ENCODE data around the gene SCG3.
"Not testable (repeated sequence)": the region's sequence is repeated elsewhere in the genome, so short reads cannot be mapped to it uniquely, and the experiment has no call there.

Gene SCG3

DNA sequence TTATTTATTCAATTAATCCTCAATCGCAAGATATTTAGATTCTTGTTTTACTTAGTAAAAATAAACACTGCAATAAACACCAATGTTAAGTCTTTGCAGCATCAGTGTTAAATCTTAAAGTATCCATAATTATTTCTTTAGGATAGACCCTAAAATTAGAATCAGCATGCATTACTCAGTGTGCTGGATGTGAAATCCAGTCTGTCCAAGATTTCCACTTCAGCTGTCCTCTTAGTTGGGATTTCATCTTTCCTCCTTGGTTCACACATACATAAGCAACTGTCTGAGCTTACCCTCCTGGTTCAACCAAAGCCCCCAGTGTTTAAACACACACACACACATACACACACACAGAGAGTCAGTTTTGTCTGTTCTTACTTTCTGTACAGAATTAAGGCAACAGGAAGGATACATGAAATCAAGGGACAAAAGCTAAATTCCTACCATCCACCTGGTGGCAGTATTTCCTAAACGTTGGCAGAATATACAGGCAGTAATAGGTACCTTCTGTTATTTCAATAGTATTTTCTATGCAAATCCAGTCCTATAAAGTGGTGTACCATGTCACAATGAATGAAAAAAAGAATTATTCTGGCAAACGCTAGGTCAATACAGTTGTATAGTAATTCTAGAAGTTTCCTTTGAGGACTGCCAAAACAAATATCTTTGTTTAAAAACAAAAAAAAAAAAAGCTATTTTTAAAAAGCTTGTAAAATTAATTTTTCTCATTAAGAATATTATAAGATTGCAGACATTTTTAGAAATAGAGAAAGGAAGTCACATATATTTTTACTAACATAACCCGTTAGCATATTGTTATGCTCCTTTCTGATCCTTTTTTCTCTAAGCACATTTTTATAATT, 31.4 kb upstream of the SCG3 start:
- DNase-seq (ENCODE audit: low spot score): peak; percentile 71
- TF ChIP-seq, protein P1, sequence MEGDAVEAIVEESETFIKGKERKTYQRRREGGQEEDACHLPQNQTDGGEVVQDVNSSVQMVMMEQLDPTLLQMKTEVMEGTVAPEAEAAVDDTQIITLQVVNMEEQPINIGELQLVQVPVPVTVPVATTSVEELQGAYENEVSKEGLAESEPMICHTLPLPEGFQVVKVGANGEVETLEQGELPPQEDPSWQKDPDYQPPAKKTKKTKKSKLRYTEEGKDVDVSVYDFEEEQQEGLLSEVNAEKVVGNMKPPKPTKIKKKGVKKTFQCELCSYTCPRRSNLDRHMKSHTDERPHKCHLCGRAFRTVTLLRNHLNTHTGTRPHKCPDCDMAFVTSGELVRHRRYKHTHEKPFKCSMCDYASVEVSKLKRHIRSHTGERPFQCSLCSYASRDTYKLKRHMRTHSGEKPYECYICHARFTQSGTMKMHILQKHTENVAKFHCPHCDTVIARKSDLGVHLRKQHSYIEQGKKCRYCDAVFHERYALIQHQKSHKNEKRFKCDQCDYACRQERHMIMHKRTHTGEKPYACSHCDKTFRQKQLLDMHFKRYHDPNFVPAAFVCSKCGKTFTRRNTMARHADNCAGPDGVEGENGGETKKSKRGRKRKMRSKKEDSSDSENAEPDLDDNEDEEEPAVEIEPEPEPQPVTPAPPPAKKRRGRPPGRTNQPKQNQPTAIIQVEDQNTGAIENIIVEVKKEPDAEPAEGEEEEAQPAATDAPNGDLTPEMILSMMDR (IDR thresholded peaks at IDR 0.05; ENCODE audit: extremely low read depth, insufficient read depth, missing control alignments): peak; percentile 72
- in situ Hi-C loops (cut with MboI; ENCODE audit: low pct_unique_long_range_greater_than_20kb, low sequenced_read_pairs, unreplicated experiment): loop anchor here (5.0 kb wide), 1 partner anchor 132 kb away; no protein-coding TSS in a partner anchor

DNA sequence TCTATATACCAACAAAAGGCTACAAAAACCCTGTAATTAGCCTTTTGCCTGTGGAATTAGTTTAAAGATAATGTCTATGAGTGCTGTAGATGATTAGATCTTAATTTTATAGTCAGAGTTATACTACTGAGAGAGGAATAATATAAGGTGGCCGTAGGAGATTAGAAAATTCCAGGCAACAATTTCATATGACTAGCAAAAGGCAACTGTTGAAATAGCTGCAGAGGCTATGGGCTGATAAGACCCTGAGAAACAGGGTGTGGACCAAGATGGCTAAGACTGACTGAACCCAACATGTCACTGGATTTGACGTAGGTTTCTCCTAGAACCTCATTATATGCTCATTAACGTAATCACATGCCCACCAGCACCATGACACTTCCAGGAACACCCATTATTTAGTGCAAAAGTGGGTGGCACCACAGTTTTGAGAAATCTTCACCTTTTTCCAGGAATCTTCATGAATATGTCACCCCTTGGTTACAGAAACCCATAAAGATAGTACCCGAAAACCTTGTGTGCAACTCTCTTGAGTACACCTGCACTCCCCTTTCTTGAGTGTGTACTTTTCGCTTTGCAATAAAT, 29.1 kb upstream of the SCG3 start:
- in situ Hi-C loops (cut with MboI; ENCODE audit: low pct_unique_long_range_greater_than_20kb, low sequenced_read_pairs, unreplicated experiment): no loop called here
- TF ChIP-seq, protein P1 (IDR thresholded peaks at IDR 0.05; ENCODE audit: extremely low read depth, insufficient read depth, missing control alignments): no peak
- no peak for DNase-seq (ENCODE audit: low spot score)

DNA sequence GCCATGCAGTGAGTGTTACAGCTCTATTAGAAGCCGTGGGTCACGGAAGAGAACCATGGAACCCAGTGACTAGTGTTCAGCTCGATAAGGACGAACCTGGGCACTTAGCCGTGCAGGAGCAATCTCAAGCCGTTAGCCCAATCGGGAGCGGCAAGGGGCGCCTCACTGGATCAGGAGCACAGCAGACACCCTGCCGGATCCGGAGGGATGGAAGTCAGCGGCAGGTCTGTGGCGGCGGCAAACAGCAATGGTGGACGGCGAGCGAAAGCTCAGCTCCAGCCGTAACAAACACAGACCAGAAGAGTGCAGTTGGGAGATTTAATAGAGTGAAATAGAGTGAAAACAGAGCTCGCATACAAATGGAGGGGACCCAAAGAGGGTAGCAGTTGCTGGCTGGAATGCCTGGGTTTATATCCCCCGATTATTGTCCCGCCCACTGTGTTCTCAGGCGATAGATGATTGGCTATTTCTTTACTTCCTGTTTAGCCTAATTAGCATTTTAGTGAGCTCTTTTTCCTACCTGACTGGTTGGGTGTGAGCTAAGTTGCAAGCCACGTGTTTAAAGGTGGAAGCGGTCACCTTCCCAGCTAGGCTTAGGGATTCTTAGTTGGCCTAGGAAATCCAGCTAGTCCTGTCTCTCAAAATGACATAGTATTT, 25.8 kb upstream of the SCG3 start:
- in situ Hi-C loops (cut with MboI; ENCODE audit: low pct_unique_long_range_greater_than_20kb, low sequenced_read_pairs, unreplicated experiment): not testable (repeated sequence)

DNA sequence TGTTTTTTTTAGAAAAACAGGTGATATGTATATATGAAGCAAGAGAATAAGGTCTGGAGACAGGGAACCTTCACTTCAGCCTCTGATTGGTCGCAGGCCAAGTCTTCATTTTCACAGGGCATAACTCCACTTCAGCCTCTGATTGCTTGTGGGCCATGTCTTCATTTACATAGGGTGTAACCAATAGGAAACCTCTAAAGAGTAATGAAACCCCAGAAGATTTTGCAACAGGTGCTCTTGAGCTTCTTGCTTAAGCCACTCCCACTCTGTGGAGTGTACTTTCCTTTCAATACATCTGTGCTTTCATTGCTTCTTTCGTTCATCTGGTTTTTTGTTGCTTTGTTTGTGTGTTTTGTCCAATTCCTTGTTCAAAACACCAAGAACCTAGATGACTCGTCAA, 22.6 kb upstream of the SCG3 start:
- TF ChIP-seq, protein P1 (IDR thresholded peaks at IDR 0.05; ENCODE audit: extremely low read depth, insufficient read depth, missing control alignments): no peak
- no peak for DNase-seq (ENCODE audit: low spot score)
- in situ Hi-C loops (cut with MboI; ENCODE audit: low pct_unique_long_range_greater_than_20kb, low sequenced_read_pairs, unreplicated experiment): no loop called here

More for the DNA sequence above, 25.8 kb upstream of the SCG3 start:
- not testable (repeated sequence) for DNase-seq (ENCODE audit: low spot score)

DNA sequence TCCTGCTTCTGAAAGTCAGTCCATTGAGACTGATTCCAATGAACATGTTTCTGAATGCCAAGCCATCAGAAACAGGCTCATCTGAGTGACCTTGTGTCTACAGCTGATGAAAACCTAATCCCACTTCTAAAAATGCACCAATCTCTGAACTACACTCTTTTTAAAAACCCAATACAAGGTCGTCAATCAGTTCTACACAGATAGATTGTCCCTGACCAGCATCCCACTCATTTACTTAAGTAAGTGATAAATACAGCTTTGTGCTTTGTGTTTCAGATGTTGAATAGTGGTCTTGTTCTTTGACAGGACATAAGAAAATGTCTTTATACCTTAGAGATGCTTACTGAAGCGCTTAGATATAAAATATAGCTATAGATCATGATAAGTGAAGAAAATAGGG, 20.2 kb upstream of the SCG3 start:
- TF ChIP-seq, protein P1 (IDR thresholded peaks at IDR 0.05; ENCODE audit: extremely low read depth, insufficient read depth, missing control alignments): no peak
- in situ Hi-C loops (cut with MboI; ENCODE audit: low pct_unique_long_range_greater_than_20kb, low sequenced_read_pairs, unreplicated experiment): no loop called here
- DNase-seq (ENCODE audit: low spot score): no peak

DNA sequence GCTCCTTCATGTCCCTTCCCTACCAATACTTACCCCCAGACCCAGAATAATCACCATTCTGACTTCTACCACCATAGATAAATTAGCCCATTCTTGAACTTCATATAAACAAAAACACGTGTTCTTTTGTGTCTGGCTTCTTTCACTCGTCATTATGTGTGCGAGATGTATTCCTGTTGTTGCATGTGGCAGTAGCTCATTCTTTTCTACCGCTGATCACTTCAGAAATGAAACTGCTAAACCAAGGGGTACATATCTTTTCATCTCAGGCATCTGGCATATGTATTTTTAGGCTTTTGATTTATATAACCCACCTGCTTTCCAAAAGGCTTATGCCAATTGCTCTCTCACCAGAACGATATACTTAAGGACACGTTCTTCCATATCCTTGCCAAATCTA, 13.8 kb upstream of the SCG3 start:
- DNase-seq (ENCODE audit: low spot score): no peak
- TF ChIP-seq, protein P1 (IDR thresholded peaks at IDR 0.05; ENCODE audit: extremely low read depth, insufficient read depth, missing control alignments): no peak
- in situ Hi-C loops (cut with MboI; ENCODE audit: low pct_unique_long_range_greater_than_20kb, low sequenced_read_pairs, unreplicated experiment): no loop called here

DNA sequence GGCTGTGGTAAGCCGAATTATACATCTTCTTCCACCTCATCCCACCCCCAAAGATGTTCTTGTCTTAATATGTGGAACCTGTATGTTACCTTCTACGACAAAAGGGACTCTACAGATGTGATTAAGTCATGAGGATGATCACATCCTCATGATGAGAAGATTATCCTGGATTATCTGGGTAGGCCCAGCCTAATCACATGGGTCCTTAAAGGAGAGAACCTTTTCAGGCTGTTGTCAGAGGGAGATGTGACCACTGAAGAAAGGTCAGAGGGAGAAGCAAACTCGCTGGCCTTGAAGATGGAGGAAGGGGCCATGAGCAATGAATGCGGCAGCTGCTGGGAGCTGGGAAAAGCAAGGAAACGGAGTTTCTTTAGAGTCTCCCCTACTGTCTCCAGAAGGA, 12.9 kb upstream of the SCG3 start:
- TF ChIP-seq, protein P1 (IDR thresholded peaks at IDR 0.05; ENCODE audit: extremely low read depth, insufficient read depth, missing control alignments): no peak
- in situ Hi-C loops (cut with MboI; ENCODE audit: low pct_unique_long_range_greater_than_20kb, low sequenced_read_pairs, unreplicated experiment): no loop called here

More for the DNA sequence above, 12.9 kb upstream of the SCG3 start:
- no peak for DNase-seq (ENCODE audit: low spot score)

All from GM13977 (cell line).